Fibroblast of lung (primary cell): ENCODE results near the gene KCNJ8. TPM values are rescaled to one million over a fixed set of nuclear protein-coding genes. Genes with fewer than 3 reads are reported as not detected.
"Not testable (repeated sequence)": the region's sequence is repeated elsewhere in the genome, so short reads cannot be mapped to it uniquely, and the experiment has no call there.

Experiments used
- DNase-seq, 2 donors: peaks; one replicate each; pipeline versions ENCODE4 v3.0.0 to v3.0.0-alpha.2; 2010; ENCODE audit warnings: low read depth in 2 of 2
- H2AFZ ChIP-seq: 2 replicates; pipeline ENCODE4 v1.5.1; 2012; ENCODE audit warnings: low read length, control low read depth, inconsistent platforms
- H3K27ac ChIP-seq: 2 replicates; pipeline ENCODE4 v1.5.1; 2011; ENCODE audit warnings: low read length, control low read depth; ENCODE audit not compliant: insufficient read depth
- H3K27me3 ChIP-seq: 2 replicates; pipeline ENCODE4 v1.5.1; 2011; ENCODE audit warnings: mild to moderate bottlenecking, low read length; ENCODE audit not compliant: control insufficient read depth, insufficient read depth
- H3K36me3 ChIP-seq: 2 replicates; pipeline ENCODE4 v1.5.1; 2011; ENCODE audit warnings: low read length; ENCODE audit not compliant: control insufficient read depth, insufficient read depth
- H3K4me1 ChIP-seq: 2 replicates; pipeline ENCODE4 v1.5.1; 2011; ENCODE audit warnings: low read length; ENCODE audit not compliant: control insufficient read depth, insufficient read depth; ENCODE audit errors: extremely low read depth
- H3K4me2 ChIP-seq: 2 replicates; pipeline ENCODE4 v1.5.1; 2011; ENCODE audit warnings: low read length, control low read depth; ENCODE audit not compliant: insufficient read depth; ENCODE audit errors: extremely low read depth
- H3K4me3 ChIP-seq, 4 experiments: fragments of 200-600 bp in 1 of 4; sonication (generic) in 1 of 4; replicated peaks in 1 of 4; 2 replicates each; pipeline ENCODE4 v1.5.1; 2011 to 2016; ENCODE audit warnings: low read length in 4 of 4, low read depth in 3 of 4, mild to moderate bottlenecking in 3 of 4, control low read depth in 2 of 4, inconsistent platforms in 1 of 4, mixed read lengths in 1 of 4; ENCODE audit not compliant: insufficient read depth in 1 of 4; ENCODE audit errors: control extremely low read depth in 1 of 4
- H3K79me2 ChIP-seq: 2 replicates; pipeline ENCODE4 v1.5.1; 2012; ENCODE audit warnings: mild to moderate bottlenecking, low read length, inconsistent platforms; ENCODE audit not compliant: control insufficient read depth, insufficient read depth
- H3K9ac ChIP-seq: 2 replicates; pipeline ENCODE4 v1.5.1; 2011; ENCODE audit warnings: mild to moderate bottlenecking, low read length, control low read depth; ENCODE audit not compliant: insufficient read depth
- H3K9me3 ChIP-seq: 2 replicates; pipeline ENCODE4 v1.5.1; 2012; ENCODE audit warnings: low read depth, low read length; ENCODE audit not compliant: control insufficient read depth, insufficient read depth
- H4K20me1 ChIP-seq: 2 replicates; pipeline ENCODE4 v1.5.1; 2011; ENCODE audit warnings: low read length; ENCODE audit not compliant: control insufficient read depth, insufficient read depth; ENCODE audit errors: extremely low read depth
- EZH2 ChIP-seq: IDR thresholded peaks from 2 replicates; pipeline ENCODE4 v1.5.1; 2012; ENCODE audit warnings: low read length, control low read depth, mild to moderate bottlenecking; ENCODE audit errors: missing control alignments
- polyA plus RNA-seq, 2 donors: library from polyadenylated mRNA; depleted of rRNA in 1 of 2; stranded (reverse) in 1 of 2; unstranded in 1 of 2; fragments of >200 nt; gene quantifications; 2 replicates each; pipeline ENCODE4 v1.2.1, GENCODE V29; 2011 to 2012; ENCODE audit warnings: missing spikeins in 1 of 2
- total RNA-seq: library from RNA; depleted of rRNA; stranded (reverse); fragments of >200 nt; gene quantifications from 2 replicates; pipeline ENCODE4 v1.2.1, GENCODE V29; 2014
- TF ChIP-seq, protein P1 (sequence below), 2 donors: IDR thresholded peaks in 1 of 2; conservative IDR thresholded peaks in 1 of 2; 1 replicate in 1 of 2; 2 replicates in 1 of 2; pipeline ENCODE4 v1.5.1; 2011 to 2012; ENCODE audit warnings: low read length in 2 of 2, control low read depth in 1 of 2, inconsistent platforms in 1 of 2, low read depth in 1 of 2, mild to moderate bottlenecking in 1 of 2

The KCNJ8 gene
- total and polyA plus RNA-seq, 2 donors (not counting 1 experiment from before 2014, with no cell fraction given) = 13.2 to 17.7 TPM

DNA sequence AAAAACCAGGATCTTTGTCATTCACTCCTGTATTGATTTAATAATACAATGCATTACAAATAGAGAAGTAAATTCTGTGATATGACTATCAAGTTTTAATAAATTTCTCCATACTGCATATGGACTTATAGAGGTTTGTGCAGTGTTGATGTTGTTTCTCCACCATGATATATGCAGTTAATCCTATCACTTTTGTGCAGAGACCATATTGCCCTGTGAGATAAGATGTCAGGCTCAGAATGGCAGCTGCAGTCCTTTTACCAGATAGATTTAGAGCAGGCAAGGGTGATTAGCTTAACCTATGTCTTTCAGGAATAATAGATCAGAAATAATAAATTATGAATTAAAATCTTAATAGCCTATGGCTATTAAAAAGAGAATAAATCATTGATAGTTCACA lies 38.6 kb upstream of the KCNJ8 start:
- no peaks in the 10 kb centered on the region for H3K36me3 ChIP-seq
- H2AFZ ChIP-seq = no peak overlapping the region
- DNase-seq = no peak
- H3K27ac ChIP-seq = no peak overlapping the region
- no peaks in the 10 kb centered on the region for H3K79me2 ChIP-seq
- no peak overlapping the region for H3K4me2 ChIP-seq
- H3K4me3 ChIP-seq = no peak overlapping the region
- no peaks in the 10 kb centered on the region for H4K20me1 ChIP-seq
- no peaks in the 10 kb centered on the region for H3K27me3 ChIP-seq
- no peak overlapping the region for H3K9ac ChIP-seq
- H3K4me1 ChIP-seq = no peaks in the 10 kb centered on the region
- TF ChIP-seq, protein P1, sequence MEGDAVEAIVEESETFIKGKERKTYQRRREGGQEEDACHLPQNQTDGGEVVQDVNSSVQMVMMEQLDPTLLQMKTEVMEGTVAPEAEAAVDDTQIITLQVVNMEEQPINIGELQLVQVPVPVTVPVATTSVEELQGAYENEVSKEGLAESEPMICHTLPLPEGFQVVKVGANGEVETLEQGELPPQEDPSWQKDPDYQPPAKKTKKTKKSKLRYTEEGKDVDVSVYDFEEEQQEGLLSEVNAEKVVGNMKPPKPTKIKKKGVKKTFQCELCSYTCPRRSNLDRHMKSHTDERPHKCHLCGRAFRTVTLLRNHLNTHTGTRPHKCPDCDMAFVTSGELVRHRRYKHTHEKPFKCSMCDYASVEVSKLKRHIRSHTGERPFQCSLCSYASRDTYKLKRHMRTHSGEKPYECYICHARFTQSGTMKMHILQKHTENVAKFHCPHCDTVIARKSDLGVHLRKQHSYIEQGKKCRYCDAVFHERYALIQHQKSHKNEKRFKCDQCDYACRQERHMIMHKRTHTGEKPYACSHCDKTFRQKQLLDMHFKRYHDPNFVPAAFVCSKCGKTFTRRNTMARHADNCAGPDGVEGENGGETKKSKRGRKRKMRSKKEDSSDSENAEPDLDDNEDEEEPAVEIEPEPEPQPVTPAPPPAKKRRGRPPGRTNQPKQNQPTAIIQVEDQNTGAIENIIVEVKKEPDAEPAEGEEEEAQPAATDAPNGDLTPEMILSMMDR (conservative IDR thresholded peaks at IDR 0.05 in 1 of 2, IDR thresholded peaks at IDR 0.05 in 1 of 2; ENCODE audit: low read depth in 1 of 2, low read length in 2 of 2) = no peak
- no peak for TF ChIP-seq EZH2
- no peaks in the 10 kb centered on the region for H3K9me3 ChIP-seq

DNA sequence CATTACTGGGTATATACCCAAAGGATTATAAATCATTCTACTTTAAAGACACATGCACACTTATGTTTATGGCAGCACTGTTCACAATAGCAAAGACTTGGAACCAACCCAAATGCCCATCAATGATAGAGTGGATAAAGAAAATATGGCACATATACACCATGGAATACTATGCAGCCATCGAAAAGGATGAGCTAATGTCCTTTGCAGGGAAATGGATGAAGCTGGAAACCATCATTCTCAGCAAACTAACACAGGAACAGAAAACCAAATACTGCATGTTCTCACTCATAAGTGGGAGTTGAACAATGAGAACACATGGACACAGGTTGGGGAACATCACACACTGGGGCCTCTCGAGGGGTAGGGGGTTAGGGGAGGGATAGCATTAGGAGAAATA lies 37.8 kb upstream of the KCNJ8 start:
- H3K9ac ChIP-seq, H4K20me1 ChIP-seq, H3K4me1 ChIP-seq, H3K4me2 ChIP-seq, H3K27ac ChIP-seq, H3K4me3 ChIP-seq, DNase-seq, H3K27me3 ChIP-seq, H3K79me2 ChIP-seq, H2AFZ ChIP-seq, H3K36me3 ChIP-seq, H3K9me3 ChIP-seq: not testable (repeated sequence)

DNA sequence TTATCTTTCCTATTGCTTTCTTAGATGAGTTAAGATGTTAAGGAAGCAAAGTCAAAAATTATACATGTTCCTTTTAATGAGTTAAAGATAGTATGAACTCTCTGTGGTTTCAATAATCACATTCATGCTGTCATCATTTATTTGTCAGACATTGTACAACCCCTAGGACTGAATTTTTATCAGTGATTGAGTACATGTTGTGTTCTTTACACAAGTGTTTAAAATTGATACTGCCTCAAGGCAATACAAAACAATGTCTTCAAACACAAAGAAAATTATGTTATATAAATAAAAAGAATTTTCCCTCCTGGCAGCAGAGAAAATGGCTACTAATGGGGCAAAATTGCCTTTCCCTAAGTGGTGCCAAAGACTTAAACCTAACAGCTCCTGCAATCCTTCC lies 34.6 kb upstream of the KCNJ8 start:
- no peak for TF ChIP-seq EZH2
- TF ChIP-seq, protein P1 (conservative IDR thresholded peaks at IDR 0.05 in 1 of 2, IDR thresholded peaks at IDR 0.05 in 1 of 2; ENCODE audit: low read depth in 1 of 2, low read length in 2 of 2) = no peak
- H3K9ac ChIP-seq = no peak overlapping the region
- H3K79me2 ChIP-seq = no peaks in the 10 kb centered on the region
- H3K36me3 ChIP-seq = no peaks in the 10 kb centered on the region
- H4K20me1 ChIP-seq = no peaks in the 10 kb centered on the region
- no peak for DNase-seq
- H2AFZ ChIP-seq = no peak overlapping the region
- H3K27me3 ChIP-seq = no peaks in the 10 kb centered on the region
- H3K4me1 ChIP-seq = no peaks in the 10 kb centered on the region
- no peak overlapping the region for H3K4me2 ChIP-seq
- no peak overlapping the region for H3K27ac ChIP-seq
- H3K4me3 ChIP-seq = no peak overlapping the region
- no peaks in the 10 kb centered on the region for H3K9me3 ChIP-seq

DNA sequence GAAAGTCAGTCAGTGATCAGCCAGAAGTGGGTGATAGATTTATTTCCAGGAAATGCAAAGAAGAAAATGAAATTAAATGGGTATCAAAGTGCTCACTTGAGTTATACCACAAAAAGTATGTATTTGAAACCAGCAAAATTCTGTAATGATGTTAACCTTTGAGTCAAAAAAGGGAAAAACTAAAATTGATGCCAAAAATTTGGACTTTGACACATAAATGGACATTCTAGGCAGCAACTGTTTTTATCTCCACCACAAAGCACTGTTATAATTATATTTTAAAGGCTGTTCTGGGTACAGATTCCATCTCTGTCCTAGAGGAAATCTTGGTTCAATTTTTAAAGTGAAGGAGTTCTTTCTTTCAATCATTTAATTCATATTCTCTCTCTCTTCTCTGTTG lies 31.7 kb upstream of the KCNJ8 start:
- Histone ChIP-seq H3K4me3 (no peak overlapping the region), H3K36me3 (no peaks in the 10 kb centered on the region), H3K27ac (no peak overlapping the region), H3K27me3 (no peaks in the 10 kb centered on the region), H3K79me2 (no peaks in the 10 kb centered on the region), H2AFZ (no peak overlapping the region), H4K20me1 (no peaks in the 10 kb centered on the region), H3K4me2 (no peak overlapping the region), H3K4me1 (no peaks in the 10 kb centered on the region), H3K9ac (no peak overlapping the region), H3K9me3 (no peaks in the 10 kb centered on the region)
- no peak for DNase-seq
- TF ChIP-seq, protein P1 (conservative IDR thresholded peaks at IDR 0.05 in 1 of 2, IDR thresholded peaks at IDR 0.05 in 1 of 2; ENCODE audit: low read depth in 1 of 2, low read length in 2 of 2) = no peak
- TF ChIP-seq EZH2 = no peak
